HCT116 (cell line): ENCODE data around the gene FRAT2. TPM values are rescaled to one million over a fixed set of nuclear protein-coding genes. Genes with fewer than 3 reads are reported as not detected.

Source experiments
- ATAC-seq: fragments of 200-7000 bp; cut with Tn5 transposase; 2 replicates; pipeline ENCODE4 v1.9.1; 2020; ENCODE audit warnings: mild to moderate bottlenecking, moderate library complexity
- BruUV-seq: library from RNA; stranded (reverse); fragments of 400-500 nt; replicated peaks from 2 replicates; lab custom pipeline; 2021; lab: Mats Ljungman, UMichigan
- CTCF ChIA-PET: fragments of 300-600 bp; sonication (Branson Sonifier 250); formaldehyde crosslinking; loops from one replicate; lab custom pipeline; 2021; ENCODE audit warnings: antibody characterized with exemption; lab: Charles Lee
- POLR2A ChIA-PET: fragments of 300-600, 350-600 bp; sonication (Branson Sonifier 250); formaldehyde crosslinking; loops from one replicate; lab custom pipeline; 2021; ENCODE audit warnings: antibody characterized with exemption; lab: Charles Lee
- RAD21 ChIA-PET, 2 experiments: fragments of 300-600 bp; sonication (Branson Sonifier 250); formaldehyde crosslinking; loops; one replicate each; lab custom pipeline; 2023; ENCODE audit warnings: low total read pairs in 2 of 2; ENCODE audit not compliant: uncharacterized antibody in 2 of 2, unreplicated experiment in 2 of 2, low non-redundant PET in 1 of 2; lab: Charles Lee
- DNase-seq: peaks from one replicate; pipeline ENCODE4 v3.0.0-alpha.2; 2010; ENCODE audit warnings: low read depth, low spot score
- H2AFZ ChIP-seq: fragments of 200-600 bp; shearing (Covaris generic), sonication (generic); 2 replicates; pipeline ENCODE4 v1.6.1; 2017; ENCODE audit warnings: low read depth, mixed run types, mixed read lengths, antibody characterized with exemption, low read length; ENCODE audit not compliant: poor library complexity, severe bottlenecking
- H3K27ac ChIP-seq: 2 replicates; pipeline ENCODE4 v1.5.1; 2012; ENCODE audit warnings: low read depth, low read length
- H3K27me3 ChIP-seq: fragments of 200-600 bp; sonication (generic); 2 replicates; pipeline ENCODE4 v1.6.1; 2016; ENCODE audit warnings: mixed run types, low read length, mixed read lengths; ENCODE audit not compliant: insufficient read depth
- H3K36me3 ChIP-seq, 2 experiments: fragments of 200-500 bp in 1 of 2; fragments of 200-600 bp in 1 of 2; sonication (Bioruptor generic) in 1 of 2; sonication (generic) in 1 of 2; 2 replicates each; pipeline versions ENCODE4 v1.5.1 to v1.6.1; 2014 to 2016; ENCODE audit warnings: low read length in 2 of 2, inconsistent platforms in 1 of 2, mixed read lengths in 1 of 2, mixed run types in 1 of 2; ENCODE audit not compliant: insufficient read depth in 2 of 2, control insufficient read depth in 1 of 2
- H3K4me1 ChIP-seq, 2 experiments: fragments of 200-600 bp in 1 of 2; sonication (generic) in 1 of 2; 2 replicates each; pipeline versions ENCODE4 v1.5.1 to v1.6.1; 2012 to 2017; ENCODE audit warnings: low read length in 2 of 2, inconsistent platforms in 1 of 2, mild to moderate bottlenecking in 1 of 2, mixed read lengths in 1 of 2, mixed run types in 1 of 2, moderate library complexity in 1 of 2; ENCODE audit not compliant: insufficient read depth in 2 of 2, control insufficient read depth in 1 of 2
- H3K4me2 ChIP-seq: fragments of 200-600 bp; sonication (generic); 2 replicates; pipeline ENCODE4 v1.6.1; 2017; ENCODE audit warnings: mixed run types, low read length, mixed read lengths
- H3K4me3 ChIP-seq, 2 experiments: fragments of 200-600 bp in 1 of 2; sonication (generic) in 1 of 2; replicated peaks in 1 of 2; 2 replicates each; pipeline ENCODE4 v1.5.1; 2011 to 2016; ENCODE audit warnings: low read length in 2 of 2, control low read depth in 1 of 2, low read depth in 1 of 2, mild to moderate bottlenecking in 1 of 2, mixed read lengths in 1 of 2, mixed run types in 1 of 2
- H3K79me2 ChIP-seq: fragments of 200-600 bp; sonication (generic); 2 replicates; pipeline ENCODE4 v1.6.1; 2017; ENCODE audit warnings: mild to moderate bottlenecking, mixed run types, low read length, moderate library complexity, mixed read lengths; ENCODE audit not compliant: insufficient read depth
- H3K9ac ChIP-seq: fragments of 200-600 bp; sonication (generic); 2 replicates; pipeline ENCODE4 v1.6.1; 2016; ENCODE audit warnings: low read length, mixed read lengths
- H3K9me2 ChIP-seq: fragments of 200-600 bp; sonication (generic), shearing (Covaris generic); 2 replicates; pipeline ENCODE4 v1.6.1; 2017; ENCODE audit warnings: mixed run types, mild to moderate bottlenecking, moderate library complexity; ENCODE audit not compliant: insufficient read depth
- H3K9me3 ChIP-seq, 2 experiments: fragments of 200-500 bp in 1 of 2; fragments of 200-600 bp in 1 of 2; sonication (Bioruptor generic) in 1 of 2; sonication (generic) in 1 of 2; 2 replicates each; pipeline ENCODE4 v1.6.1; 2014 to 2017; ENCODE audit warnings: low read length in 2 of 2, mixed read lengths in 2 of 2, inconsistent platforms in 1 of 2, low read depth in 1 of 2, mild to moderate bottlenecking in 1 of 2, mixed run types in 1 of 2, moderate library complexity in 1 of 2; ENCODE audit not compliant: control insufficient read depth in 1 of 2, insufficient read depth in 1 of 2
- H4K20me1 ChIP-seq: fragments of 200-600 bp; sonication (generic), shearing (Covaris generic); 2 replicates; pipeline ENCODE4 v1.6.1; 2017; ENCODE audit warnings: mixed run types, mild to moderate bottlenecking, moderate library complexity; ENCODE audit not compliant: insufficient read depth
- CBX3 ChIP-seq: IDR thresholded peaks from 2 replicates; pipeline ENCODE4 v1.6.1; 2012; ENCODE audit warnings: low read depth
- CTCF ChIP-seq, 3 experiments: fragments of 200-600 bp in 1 of 3; sonication (generic) in 1 of 3; IDR thresholded peaks in 2 of 3; conservative IDR thresholded peaks in 1 of 3; 2 replicates each; pipeline ENCODE4 v1.5.1; 2012 to 2017; ENCODE audit warnings: low read depth in 2 of 3, low read length in 2 of 3, antibody characterized with exemption in 1 of 3, borderline replicate concordance in 1 of 3, control low read depth in 1 of 3, mild to moderate bottlenecking in 1 of 3, mixed read lengths in 1 of 3, mixed run types in 1 of 3, moderate library complexity in 1 of 3; ENCODE audit not compliant: insufficient read depth in 1 of 3
- FOSL1 ChIP-seq: IDR thresholded peaks from 2 replicates; pipeline ENCODE4 v1.6.1; 2012; ENCODE audit warnings: low read depth
- JUND ChIP-seq: IDR thresholded peaks from 2 replicates; pipeline ENCODE4 v1.6.1; 2012
- POLR2A ChIP-seq: IDR thresholded peaks from 2 replicates; pipeline ENCODE4 v1.7.0; 2011; ENCODE audit warnings: borderline replicate concordance; ENCODE audit not compliant: insufficient read depth, insufficient read length; ENCODE audit errors: extremely low read depth
- RAD21 ChIP-seq: IDR thresholded peaks from 2 replicates; pipeline ENCODE4 v1.6.1; 2012; ENCODE audit warnings: low read depth, mild to moderate bottlenecking
- SIN3A ChIP-seq: IDR thresholded peaks from 2 replicates; pipeline ENCODE4 v1.6.1; 2012; ENCODE audit warnings: low read depth
- ZFX ChIP-seq: fragments of 450-650 bp; IDR thresholded peaks from 2 replicates; pipeline ENCODE4 v1.6.1; 2017
- ZNF274 ChIP-seq: fragments of 200-500 bp; sonication (Bioruptor generic); IDR thresholded peaks from 2 replicates; pipeline ENCODE4 v1.6.1; 2014; ENCODE audit warnings: mild to moderate bottlenecking, low read depth, low read length, inconsistent platforms
- intact Hi-C: fragments of 100-400 bp; cut with micrococcal nuclease; formaldehyde crosslinking; loops from 2 replicates; pipeline ENCODE4 v1.10.0; 2022
- total RNA-seq: library from RNA; stranded (reverse); gene quantifications from one replicate; pipeline ENCODE4 v1.2.1, GENCODE V29; 2021; ENCODE audit not compliant: unreplicated experiment
- TF ChIP-seq, protein P1 (sequence below): IDR thresholded peaks from 2 replicates; pipeline ENCODE4 v1.6.1; 2012

Gene FRAT2
- total RNA-seq, 1 experiment from 2014 or later, result 10.7 TPM

GRCh38 chr10:97307866-97308780, 26.4 kb downstream of the FRAT2 start:
- no peak overlapping the region for H3K4me2 ChIP-seq
- H3K79me2 ChIP-seq, result no peaks in the 10 kb centered on the region
- DNase-seq, result no peak
- intact Hi-C loops, result no loop called here
- POLR2A ChIA-PET, result no interaction called here
- no peak for TF ChIP-seq JUND
- no peak for TF ChIP-seq FOSL1
- no peak for TF ChIP-seq POLR2A
- TF ChIP-seq RAD21, result no peak
- TF ChIP-seq ZFX, result no peak
- no peak for TF ChIP-seq CTCF (IDR thresholded peaks at IDR 0.05 in 2 of 3, conservative IDR thresholded peaks at IDR 0.05 in 1 of 3; ENCODE audit: borderline replicate concordance in 1 of 3, insufficient read depth in 1 of 3, low read depth in 2 of 3, low read length in 2 of 3)
- TF ChIP-seq CBX3, result no peak
- TF ChIP-seq, protein P1, sequence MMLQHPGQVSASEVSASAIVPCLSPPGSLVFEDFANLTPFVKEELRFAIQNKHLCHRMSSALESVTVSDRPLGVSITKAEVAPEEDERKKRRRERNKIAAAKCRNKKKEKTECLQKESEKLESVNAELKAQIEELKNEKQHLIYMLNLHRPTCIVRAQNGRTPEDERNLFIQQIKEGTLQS, result no peak
- no peak for TF ChIP-seq ZNF274
- TF ChIP-seq SIN3A, result no peak
- H3K4me1 ChIP-seq, result no peaks in the 10 kb centered on the region
- no peaks in the 10 kb centered on the region for H3K36me3 ChIP-seq
- H3K27ac ChIP-seq, result no peak overlapping the region
- no peak overlapping the region for H2AFZ ChIP-seq
- no TSS peak for BruUV-seq
- H3K9me2 ChIP-seq, result 0 out of 2 replicates have a peak, but pooled peaks cover 4% of the 10 kb centered on the region
- CTCF ChIA-PET, result no interaction called here
- no peaks in the 10 kb centered on the region for H3K27me3 ChIP-seq
- RAD21 ChIA-PET, result no interaction called here
- H3K9me3 ChIP-seq, result no peaks in the 10 kb centered on the region
- H3K9ac ChIP-seq, result no peak overlapping the region
- no peak overlapping the region for H3K4me3 ChIP-seq
- ATAC-seq, result no peak
- no peaks in the 10 kb centered on the region for H4K20me1 ChIP-seq
